A549 (cell line): Measurements from ENCODE around the gene GNG4.

Experiments
- CHD2 ChIP-seq: fragments of 150-350 bp; IDR thresholded peaks from 2 replicates; pipeline ENCODE4 v1.6.1; 2014; ENCODE audit warnings: low read length; ENCODE audit not compliant: partially characterized antibody
- CTCF ChIP-seq: fragments of >200 bp; sonication (Bioruptor Twin); formaldehyde crosslinking; IDR thresholded peaks from 3 replicates; pipeline ENCODE4 v1.5.1; 2016
- EHMT2 ChIP-seq: fragments of 200-600 bp; sonication (generic); IDR thresholded peaks from 2 replicates; pipeline ENCODE4 v1.6.1; 2016; ENCODE audit warnings: antibody characterized with exemption, low read depth, mild to moderate bottlenecking, moderate library complexity
- POLR2A ChIP-seq: IDR thresholded peaks from 2 replicates; pipeline ENCODE4 v1.6.1; 2012; ENCODE audit warnings: mild to moderate bottlenecking, low read length
- RAD21 ChIP-seq, 2 experiments: fragments of >200 bp in 1 of 2; sonication (Bioruptor Twin) in 1 of 2; formaldehyde crosslinking in 1 of 2; IDR thresholded peaks in 1 of 2; conservative IDR thresholded peaks in 1 of 2; 2 replicates in 1 of 2; 3 replicates in 1 of 2; pipeline ENCODE4 v1.6.1; 2012 to 2018; ENCODE audit warnings: inconsistent platforms in 1 of 2

- TF ChIP-seq CTCF: no peak
- no peak for TF ChIP-seq EHMT2
- TF ChIP-seq POLR2A: no peak
- TF ChIP-seq RAD21 (conservative IDR thresholded peaks at IDR 0.05 in 1 of 2, IDR thresholded peaks at IDR 0.05 in 1 of 2): no peak
- no peak for TF ChIP-seq CHD2
These were observed 78.1 kb downstream of the GNG4 start for GRCh38 chr1:235571482-235571881.
